B cell (primary cell): ENCODE results near the gene LRRC8A.

ENCODE experiments used
- EZH2 ChIP-seq: IDR thresholded peaks from 2 replicates; pipeline ENCODE4 v1.6.1; 2012; ENCODE audit warnings: borderline replicate concordance, low read depth, mild to moderate bottlenecking, moderate library complexity, low read length; ENCODE audit not compliant: insufficient read depth, poor library complexity, severe bottlenecking
- TF ChIP-seq, protein P1 (sequence below): fragments of 200-600 bp; IDR thresholded peaks from one replicate; pipeline ENCODE4 v1.8.0; 2022; ENCODE audit warnings: antibody characterized with exemption, mild to moderate bottlenecking

DNA sequence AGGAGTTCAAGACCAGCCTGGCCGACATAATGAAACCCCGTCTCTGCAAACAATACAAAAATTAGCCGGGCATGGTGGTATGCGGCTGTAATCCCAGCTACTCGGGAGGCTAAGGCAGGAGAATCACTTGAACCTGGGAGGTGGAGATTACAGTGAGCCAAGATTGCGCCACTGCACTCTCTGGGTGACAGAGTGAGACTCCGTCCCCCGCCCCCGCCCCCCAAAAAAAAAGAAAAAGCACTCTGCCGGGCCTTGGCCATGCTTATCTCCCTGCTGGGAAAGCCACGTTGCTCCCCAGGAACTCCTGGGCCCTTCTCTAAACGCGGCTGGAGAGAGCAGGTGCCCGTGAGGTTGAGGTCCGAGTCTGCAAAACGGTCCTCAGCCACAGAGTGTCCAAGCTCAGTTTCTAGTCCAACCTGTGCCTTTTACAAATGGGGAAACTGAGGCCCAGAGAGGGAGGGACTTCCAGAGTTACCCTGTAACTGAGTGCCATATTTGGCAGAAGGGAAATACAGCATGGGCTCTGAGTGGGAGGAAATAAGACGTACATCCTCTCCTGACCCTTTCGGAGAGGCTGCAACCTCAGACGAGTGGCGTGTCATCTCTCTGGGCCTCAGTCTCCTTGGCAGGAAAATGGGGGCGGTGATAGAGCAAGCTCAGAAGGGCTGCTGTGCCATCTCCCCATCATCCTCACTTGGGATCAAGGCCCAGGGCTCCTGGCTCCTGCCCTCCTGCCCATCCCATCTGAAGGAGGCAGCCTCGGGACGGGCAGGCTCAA lies 32.3 kb downstream of the LRRC8A start:
- TF ChIP-seq, protein P1, sequence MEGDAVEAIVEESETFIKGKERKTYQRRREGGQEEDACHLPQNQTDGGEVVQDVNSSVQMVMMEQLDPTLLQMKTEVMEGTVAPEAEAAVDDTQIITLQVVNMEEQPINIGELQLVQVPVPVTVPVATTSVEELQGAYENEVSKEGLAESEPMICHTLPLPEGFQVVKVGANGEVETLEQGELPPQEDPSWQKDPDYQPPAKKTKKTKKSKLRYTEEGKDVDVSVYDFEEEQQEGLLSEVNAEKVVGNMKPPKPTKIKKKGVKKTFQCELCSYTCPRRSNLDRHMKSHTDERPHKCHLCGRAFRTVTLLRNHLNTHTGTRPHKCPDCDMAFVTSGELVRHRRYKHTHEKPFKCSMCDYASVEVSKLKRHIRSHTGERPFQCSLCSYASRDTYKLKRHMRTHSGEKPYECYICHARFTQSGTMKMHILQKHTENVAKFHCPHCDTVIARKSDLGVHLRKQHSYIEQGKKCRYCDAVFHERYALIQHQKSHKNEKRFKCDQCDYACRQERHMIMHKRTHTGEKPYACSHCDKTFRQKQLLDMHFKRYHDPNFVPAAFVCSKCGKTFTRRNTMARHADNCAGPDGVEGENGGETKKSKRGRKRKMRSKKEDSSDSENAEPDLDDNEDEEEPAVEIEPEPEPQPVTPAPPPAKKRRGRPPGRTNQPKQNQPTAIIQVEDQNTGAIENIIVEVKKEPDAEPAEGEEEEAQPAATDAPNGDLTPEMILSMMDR = no peak
- no peak for TF ChIP-seq EZH2
